SW480 (cell line): ENCODE results near the gene N4BP3.

Experiments used
- DNase-seq: peaks from one replicate; pipeline ENCODE4 v3.0.0-alpha.2; 2016; ENCODE audit warnings: low spot score

N4BP3 gene

DNA sequence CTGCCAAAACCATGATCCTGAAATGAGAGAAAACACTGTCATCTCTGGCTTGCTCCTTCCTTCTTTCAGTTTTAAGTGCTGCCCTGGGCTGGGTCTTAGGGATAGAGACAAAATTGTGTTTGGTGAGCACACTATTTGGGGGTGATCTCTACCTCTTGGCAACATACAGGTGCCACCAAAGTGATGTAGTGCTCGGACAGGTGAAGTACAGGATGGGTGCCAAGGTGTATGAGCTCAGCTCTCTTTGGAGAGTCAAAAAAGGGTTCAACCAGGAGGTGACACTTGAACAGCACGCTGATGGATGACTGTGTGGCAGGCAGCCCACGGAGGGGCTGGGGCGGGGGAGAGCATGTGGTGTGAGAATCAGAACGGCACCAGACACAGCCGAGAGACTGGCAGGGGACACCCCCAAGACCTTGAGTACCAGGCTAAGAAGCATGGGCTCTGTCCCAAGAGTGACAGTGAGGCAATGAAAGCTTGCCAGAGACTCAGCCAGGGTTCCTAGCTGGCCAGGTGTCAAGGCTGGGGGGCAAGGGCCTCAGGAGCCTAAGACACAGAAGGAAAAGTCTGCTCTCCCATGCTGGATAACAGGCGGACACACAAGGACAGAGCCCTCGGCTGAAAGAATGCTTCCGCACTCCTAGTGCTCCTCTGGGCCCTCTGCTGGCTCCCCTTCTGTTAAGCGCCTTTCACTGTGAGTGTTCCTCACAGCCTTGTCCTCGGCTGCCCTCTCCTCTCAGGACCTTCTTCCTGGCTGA is 37.8 kb downstream of the N4BP3 start:
- DNase-seq: no peak

DNA sequence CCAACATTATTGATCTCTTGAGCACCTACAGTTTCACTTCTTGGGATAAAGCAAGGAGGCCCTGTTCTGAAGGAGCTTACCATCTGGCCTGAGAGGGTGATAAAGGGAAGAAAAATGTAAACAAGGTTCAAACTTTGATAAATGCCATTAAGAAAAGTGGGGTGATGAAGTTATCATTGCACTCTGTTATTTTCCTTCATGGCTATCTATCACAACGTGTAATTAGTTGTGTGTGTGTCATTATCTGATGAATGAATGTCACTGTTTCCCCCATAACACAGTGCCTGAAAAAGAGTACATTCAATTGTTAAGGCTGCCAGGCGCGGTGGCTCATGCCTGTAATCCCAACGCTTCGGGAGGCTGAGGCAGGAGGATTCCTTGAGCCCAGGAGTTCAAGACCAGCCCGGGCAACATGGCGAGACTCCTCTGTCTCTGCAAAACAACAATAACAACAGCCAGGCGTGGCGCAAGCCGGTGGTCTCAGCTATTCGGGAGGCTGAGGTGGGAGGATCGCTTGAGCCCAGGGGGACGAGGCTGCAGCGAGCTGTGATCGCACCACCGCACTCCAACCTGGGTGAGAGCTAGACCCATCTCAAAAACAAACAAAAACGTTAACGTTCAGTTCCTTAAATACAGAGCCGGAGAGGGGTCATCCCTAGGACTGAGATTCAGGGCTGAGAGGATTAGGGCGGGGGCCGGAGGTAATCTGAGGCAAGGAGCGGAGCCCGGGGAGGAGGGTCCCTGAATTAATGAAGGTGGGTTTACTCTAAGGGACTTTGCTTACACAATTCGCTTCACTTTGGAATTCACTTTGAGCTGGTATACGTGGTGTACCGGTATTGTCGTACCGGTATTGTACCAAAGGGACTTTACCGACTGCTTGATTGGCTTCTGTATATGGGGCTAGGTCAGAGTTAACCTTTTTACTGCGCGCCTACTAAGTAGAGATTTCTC is 39.4 kb downstream of the N4BP3 start:
- DNase-seq: no peak

DNA sequence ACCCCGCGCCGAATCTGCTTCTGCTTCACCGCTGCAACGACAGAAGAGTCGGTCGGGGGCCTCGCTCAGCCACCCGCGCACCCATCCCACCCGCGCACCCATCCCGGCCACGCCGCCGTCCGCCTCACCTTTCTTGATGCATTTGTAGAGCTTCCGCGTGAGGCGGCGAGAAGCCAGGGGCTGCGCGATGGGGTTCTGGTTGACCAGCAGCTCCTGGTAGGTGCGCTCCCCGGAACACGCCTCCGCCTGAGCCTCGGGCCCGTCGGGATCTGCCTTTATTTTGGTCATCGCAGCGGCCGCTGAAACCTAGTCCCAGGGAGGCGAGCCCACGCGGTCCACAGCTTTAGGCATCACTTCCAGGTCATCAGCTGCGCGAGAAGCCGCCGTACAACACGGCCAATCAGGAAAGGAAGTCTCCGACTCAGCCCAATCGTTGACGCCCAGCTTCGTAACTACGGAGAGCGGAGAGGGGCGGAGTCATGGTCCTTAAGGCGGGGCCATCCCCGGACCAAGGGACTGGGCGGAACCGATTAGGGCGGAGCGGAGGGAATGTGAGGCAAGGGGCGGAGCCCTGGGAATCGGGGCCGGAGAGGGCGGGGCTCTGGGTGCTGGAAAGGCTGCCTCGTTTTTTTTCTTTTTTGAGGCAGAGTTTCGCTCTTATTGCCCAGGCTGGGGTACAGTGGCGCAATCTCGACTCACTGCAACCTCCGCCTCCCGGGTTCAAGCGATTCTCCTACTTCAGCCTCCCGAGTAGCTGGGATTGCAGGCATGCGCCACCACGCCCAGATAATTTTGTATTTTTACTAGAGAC is 40.4 kb downstream of the N4BP3 start, which contains the start of gene NHP2:
TSS of gene NHP2 (minus strand) at position 356 of the 811 bp plus-strand sequence. CDS start at position 288, 68 bp downstream.
- peak; percentile 99 for DNase-seq

DNA sequence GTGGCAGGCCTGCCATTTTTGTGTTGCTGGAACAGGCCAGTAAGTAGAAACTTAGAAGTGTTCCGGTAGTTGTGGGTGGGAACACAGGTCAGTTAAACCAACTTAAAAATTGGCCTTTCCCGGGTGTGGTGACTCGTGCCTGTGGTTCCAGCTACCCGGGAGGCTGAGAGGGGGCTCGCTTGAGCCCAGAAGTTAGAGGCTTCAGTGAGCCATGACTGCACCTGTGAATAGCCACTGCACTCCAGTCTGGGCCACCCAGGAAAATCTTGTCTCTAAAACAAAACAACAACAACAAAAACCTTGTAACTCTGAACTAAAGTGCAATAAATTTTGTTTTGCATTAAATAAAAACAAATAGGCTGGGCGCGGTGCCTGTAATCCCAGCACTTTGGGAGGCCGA is 41.7 kb downstream of the N4BP3 start:
- DNase-seq: no peak

DNA sequence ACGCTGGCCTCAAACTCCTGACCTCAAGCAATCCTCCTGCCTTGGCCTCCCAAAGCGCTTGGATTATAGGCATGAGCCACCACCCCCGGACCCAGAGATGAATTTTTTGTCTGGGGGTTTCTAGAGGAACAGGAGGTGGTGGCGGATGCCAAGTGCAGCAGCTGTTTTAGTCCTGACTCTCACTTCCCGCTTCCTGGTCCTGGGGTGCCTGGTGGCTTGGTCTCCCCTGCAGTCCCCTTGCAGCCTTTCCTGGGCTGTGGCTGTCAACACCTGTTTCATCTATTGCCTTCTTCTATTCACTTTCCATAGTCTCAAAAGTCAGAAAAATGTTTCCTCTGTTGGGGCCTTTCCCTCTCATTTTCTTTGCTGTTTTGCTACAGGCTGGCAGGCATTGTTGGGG is 46.8 kb downstream of the N4BP3 start:
- DNase-seq: no peak

DNA sequence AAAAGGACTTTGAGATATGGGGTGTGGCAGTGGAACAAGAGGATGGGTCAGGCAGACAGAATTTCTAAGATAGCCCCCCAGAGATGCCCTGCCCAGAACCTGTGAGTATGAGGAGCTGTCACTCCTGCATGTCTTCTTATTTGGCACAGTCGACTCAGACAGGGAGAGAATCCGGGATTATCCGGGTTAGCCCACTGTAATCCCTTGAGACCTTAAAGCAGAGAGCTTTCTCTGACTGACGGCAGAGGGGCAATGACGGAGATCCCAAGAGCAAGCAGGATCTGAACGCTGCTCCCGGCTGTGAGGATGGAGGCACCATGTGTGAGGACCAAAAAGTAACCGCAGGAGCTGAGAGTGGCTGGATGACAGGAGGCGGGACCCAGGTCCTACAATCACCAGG is 49.1 kb downstream of the N4BP3 start:
- DNase-seq: no peak

DNA sequence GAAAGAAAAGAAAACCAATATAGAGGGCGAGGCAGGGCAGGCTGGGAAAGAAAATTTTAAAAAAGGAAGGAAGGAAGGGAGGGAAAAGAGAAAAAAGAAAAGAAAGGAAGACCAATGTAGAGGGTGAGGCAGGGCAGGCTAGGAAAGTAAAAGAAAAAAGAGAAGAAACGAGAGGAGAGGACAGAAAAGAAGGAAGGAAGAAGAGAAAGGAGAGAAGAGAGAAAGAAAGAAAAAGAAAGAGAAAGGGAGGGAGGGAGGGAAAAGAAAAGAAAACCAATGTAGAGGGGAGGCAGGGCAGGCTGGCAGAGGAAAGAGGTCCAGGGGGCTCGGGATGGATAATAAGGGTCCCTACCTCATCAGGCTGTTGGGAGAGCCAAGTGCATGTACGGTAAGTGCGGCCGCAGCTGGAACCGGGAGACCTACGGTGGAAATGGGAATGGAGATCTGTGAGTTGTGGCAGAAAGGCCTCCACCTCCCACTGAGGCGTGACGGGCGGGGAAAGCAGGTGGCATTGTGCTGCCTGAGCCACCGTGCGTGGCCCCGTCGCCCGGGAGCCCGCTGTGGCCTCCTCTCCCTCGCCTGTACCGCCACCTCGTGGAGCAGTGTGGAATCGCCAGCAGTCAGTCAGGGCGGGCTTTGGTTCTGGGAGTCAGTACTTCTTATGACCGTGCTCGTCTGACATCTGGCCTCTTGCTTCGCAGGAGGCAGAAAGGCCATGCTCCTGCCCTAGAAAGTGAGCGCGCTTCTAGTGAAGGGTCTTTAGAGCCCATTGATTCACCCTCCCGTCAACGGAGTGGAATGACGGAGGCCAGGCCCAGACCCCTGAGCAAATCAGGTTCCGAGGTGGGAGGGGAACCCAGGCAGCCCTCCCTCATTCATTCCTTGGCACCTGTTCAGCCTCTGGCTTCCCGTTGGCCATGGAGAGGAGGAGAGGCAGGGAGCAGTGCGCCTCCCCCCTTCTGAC is 50.7 kb downstream of the N4BP3 start:
- peak; percentile 80 for DNase-seq

DNA sequence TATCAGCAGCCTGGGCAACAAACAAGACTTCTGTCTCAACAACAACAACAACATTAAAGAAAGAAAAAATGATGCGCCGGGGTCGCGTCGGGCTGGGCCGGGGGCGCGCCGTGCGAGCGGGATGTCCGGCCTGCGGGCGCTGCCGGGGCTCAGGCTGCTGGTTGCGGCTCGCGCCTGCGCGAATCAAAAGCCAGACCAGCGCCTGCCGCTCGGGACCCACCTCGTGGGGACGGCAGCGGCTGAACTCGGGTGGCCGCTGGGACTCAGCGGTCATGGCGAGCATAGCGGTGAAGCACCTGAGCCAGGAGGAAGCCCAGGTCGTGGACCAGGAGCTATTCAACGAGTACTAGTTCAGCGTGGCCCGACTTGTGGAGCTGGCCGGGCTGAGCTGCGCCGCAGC is 52.2 kb downstream of the N4BP3 start:
- DNase-seq: no peak

DNA sequence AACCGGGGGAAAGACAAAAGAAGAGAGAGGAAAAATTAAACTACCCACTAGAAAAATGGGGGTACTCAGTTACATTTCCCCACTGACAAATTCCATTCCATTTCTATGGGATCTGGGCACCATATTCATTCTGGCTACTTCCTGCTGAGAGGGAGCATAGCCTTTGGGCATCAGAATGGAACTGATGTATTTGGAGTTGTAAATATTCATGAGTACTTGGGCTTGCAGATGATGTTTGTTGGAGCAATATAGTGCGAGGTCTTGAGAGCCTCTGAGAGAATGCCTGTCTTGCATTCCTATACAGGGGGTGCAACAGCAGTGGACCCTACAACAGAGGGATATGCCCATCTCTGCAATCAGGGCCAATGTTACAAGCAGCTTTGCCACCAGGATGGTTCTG is 57.1 kb downstream of the N4BP3 start:
- DNase-seq: no peak

DNA sequence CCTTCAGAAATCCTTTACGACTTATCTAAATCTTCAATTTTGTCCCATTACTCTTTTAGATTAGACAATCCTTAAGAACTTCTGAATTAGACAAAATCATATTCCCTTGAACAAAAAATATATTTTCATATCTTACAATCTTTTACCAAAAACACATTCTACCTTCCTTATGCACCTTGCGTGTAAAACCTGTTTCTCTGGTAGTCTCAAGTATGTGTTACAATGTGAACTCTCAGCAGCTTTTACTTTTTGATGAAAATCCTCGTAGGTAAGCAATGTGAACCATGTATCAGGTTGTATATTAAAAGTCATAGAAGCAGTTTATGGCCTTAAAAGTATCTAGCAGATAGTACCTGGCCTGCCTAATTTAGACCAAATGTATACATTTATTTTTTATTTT is 61.1 kb downstream of the N4BP3 start:
- no peak for DNase-seq
